Uterus (tissue), 2 donors: ENCODE measurements around the gene PER3.

Experiments used
- CTCF ChIP-seq, 4 experiments: fragments of 200-600 bp in 2 of 4; fragments of 450-650 bp in 2 of 4; sonication (generic) in 2 of 4; IDR thresholded peaks; one replicate each; pipeline ENCODE4 v1.5.1; 2016 to 2019; ENCODE audit warnings: antibody characterized with exemption in 4 of 4, mild to moderate bottlenecking in 2 of 4, moderate library complexity in 1 of 4
- POLR2A ChIP-seq, 2 donors: fragments of 450-650 bp; IDR thresholded peaks; one replicate each; pipeline ENCODE4 v1.6.1; 2016; ENCODE audit warnings: antibody characterized with exemption in 2 of 2, mild to moderate bottlenecking in 1 of 2, moderate library complexity in 1 of 2

GRCh38 chr1:7890853-7891252 is 106.8 kb downstream of the PER3 start:
- TF ChIP-seq POLR2A (IDR thresholded peaks at IDR 0.05) = no peak
- no peak for TF ChIP-seq CTCF (IDR thresholded peaks at IDR 0.05)
